ENCODE data around the gene GRAMD1B.

GRAMD1B gene

GRCh38 chr11:123590296-123590912, 160.3 kb downstream of the GRAMD1B start:
- H3K4me3 ChIP-seq (ENCODE audit: low read depth, low read length) = no peak overlapping the region
- H3K4me1 ChIP-seq (ENCODE audit: control insufficient read depth, insufficient read depth, low read length) = no peaks in the 10 kb centered on the region; the same call in 1 of the 2 replicates
- peaks cover 17% of the 10 kb centered on the region; the same call in 1 of the 2 replicates for H3K36me3 ChIP-seq (ENCODE audit: control insufficient read depth, insufficient read depth, low read length)
- no peaks in the 10 kb centered on the region for H3K27me3 ChIP-seq (ENCODE audit: control insufficient read depth, insufficient read depth, low read length)
- H3K9me3 ChIP-seq (ENCODE audit: control insufficient read depth, insufficient read depth, low read length) = no peaks in the 10 kb centered on the region
- no peak overlapping the region for H3K27ac ChIP-seq (ENCODE audit: low read depth, low read length)
- no peak overlapping the region for H3K9ac ChIP-seq (ENCODE audit: low read depth, low read length)

- H3K4me1 ChIP-seq (ENCODE audit: control insufficient read depth, insufficient read depth, low read length) = no peaks in the 10 kb centered on the region
- peaks cover 15% of the 10 kb centered on the region; the same call in 1 of the 2 replicates for H3K36me3 ChIP-seq (ENCODE audit: control insufficient read depth, insufficient read depth, low read length)
- H3K27me3 ChIP-seq (ENCODE audit: control insufficient read depth, insufficient read depth, low read length) = no peaks in the 10 kb centered on the region
- H3K9ac ChIP-seq (ENCODE audit: low read depth, low read length) = no peak overlapping the region
- no peak overlapping the region for H3K27ac ChIP-seq (ENCODE audit: low read depth, low read length)
- no peaks in the 10 kb centered on the region for H3K9me3 ChIP-seq (ENCODE audit: control insufficient read depth, insufficient read depth, low read length)
- no peak overlapping the region for H3K4me3 ChIP-seq (ENCODE audit: low read depth, low read length)
These were observed 163.5 kb downstream of the GRAMD1B start for GRCh38 chr11:123593570-123593969.

DNA sequence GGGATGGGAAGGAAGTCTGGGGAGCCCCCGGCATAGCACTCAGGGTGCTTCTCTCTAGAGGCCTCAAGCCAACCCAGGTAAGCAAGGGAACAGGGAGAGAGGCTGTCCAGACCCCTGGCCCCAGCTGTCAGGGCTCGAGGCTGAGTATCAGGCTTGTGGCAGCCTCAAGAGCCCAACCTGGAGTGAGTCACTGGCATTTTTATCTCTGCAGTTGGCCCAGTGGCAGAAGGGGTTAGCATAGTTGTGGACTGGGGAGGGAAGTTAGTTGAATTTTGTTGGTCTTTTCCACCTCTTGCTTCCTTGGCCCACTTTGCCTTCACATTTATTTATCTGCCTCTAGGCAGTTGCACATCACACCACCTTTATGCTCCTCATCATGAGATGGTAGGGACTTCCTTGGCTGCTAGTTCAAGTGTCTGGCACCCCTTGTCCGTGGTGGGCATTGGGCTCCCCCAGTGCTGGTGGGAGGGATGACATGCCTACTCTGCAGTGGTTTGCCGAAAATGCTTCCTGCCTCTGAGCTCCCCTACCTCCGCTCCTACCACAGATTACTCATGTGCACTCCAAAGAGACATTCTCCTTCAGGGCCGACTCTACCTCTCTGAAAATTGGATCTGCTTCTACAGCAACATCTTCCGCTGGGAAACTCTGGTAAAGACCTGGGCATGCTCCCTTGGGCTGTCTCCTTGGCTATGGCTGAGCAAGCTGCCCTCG, 164.3 kb downstream of the GRAMD1B start:
- H3K27me3 ChIP-seq (ENCODE audit: control insufficient read depth, insufficient read depth, low read length) = no peaks in the 10 kb centered on the region
- peaks cover 17% of the 10 kb centered on the region; the same call in 1 of the 2 replicates for H3K36me3 ChIP-seq (ENCODE audit: control insufficient read depth, insufficient read depth, low read length)
- H3K4me1 ChIP-seq (ENCODE audit: control insufficient read depth, insufficient read depth, low read length) = no peaks in the 10 kb centered on the region
- H3K27ac ChIP-seq (ENCODE audit: low read depth, low read length) = no peak overlapping the region
- H3K9me3 ChIP-seq (ENCODE audit: control insufficient read depth, insufficient read depth, low read length) = no peaks in the 10 kb centered on the region
- no peak overlapping the region for H3K9ac ChIP-seq (ENCODE audit: low read depth, low read length)
- H3K4me3 ChIP-seq (ENCODE audit: low read depth, low read length) = no peak overlapping the region

GRCh38 chr11:123594921-123595320, 164.9 kb downstream of the GRAMD1B start:
- peaks cover 17% of the 10 kb centered on the region; the same call in 1 of the 2 replicates for H3K36me3 ChIP-seq (ENCODE audit: control insufficient read depth, insufficient read depth, low read length)
- no peaks in the 10 kb centered on the region for H3K9me3 ChIP-seq (ENCODE audit: control insufficient read depth, insufficient read depth, low read length)
- H3K9ac ChIP-seq (ENCODE audit: low read depth, low read length) = no peak overlapping the region
- H3K4me3 ChIP-seq (ENCODE audit: low read depth, low read length) = no peak overlapping the region
- no peaks in the 10 kb centered on the region for H3K27me3 ChIP-seq (ENCODE audit: control insufficient read depth, insufficient read depth, low read length)
- no peaks in the 10 kb centered on the region for H3K4me1 ChIP-seq (ENCODE audit: control insufficient read depth, insufficient read depth, low read length)
- no peak overlapping the region for H3K27ac ChIP-seq (ENCODE audit: low read depth, low read length)

GRCh38 chr11:123597859-123598258, 167.8 kb downstream of the GRAMD1B start:
- Histone ChIP-seq H3K27me3 (ENCODE audit: control insufficient read depth, insufficient read depth, low read length) (no peaks in the 10 kb centered on the region), H3K36me3 (ENCODE audit: control insufficient read depth, insufficient read depth, low read length) (peaks cover 28% of the 10 kb centered on the region; the same call in 1 of the 2 replicates), H3K4me3 (ENCODE audit: low read depth, low read length) (no peak overlapping the region), H3K9ac (ENCODE audit: low read depth, low read length) (no peak overlapping the region), H3K27ac (ENCODE audit: low read depth, low read length) (no peak overlapping the region), H3K9me3 (ENCODE audit: control insufficient read depth, insufficient read depth, low read length) (no peaks in the 10 kb centered on the region), H3K4me1 (ENCODE audit: control insufficient read depth, insufficient read depth, low read length) (no peaks in the 10 kb centered on the region)

GRCh38 chr11:123601136-123601535, 171.1 kb downstream of the GRAMD1B start:
- Histone ChIP-seq H3K9me3 (ENCODE audit: control insufficient read depth, insufficient read depth, low read length) (no peaks in the 10 kb centered on the region), H3K4me3 (ENCODE audit: low read depth, low read length) (no peak overlapping the region), H3K9ac (ENCODE audit: low read depth, low read length) (no peak overlapping the region), H3K27ac (ENCODE audit: low read depth, low read length) (no peak overlapping the region), H3K36me3 (ENCODE audit: control insufficient read depth, insufficient read depth, low read length) (peaks cover 35% of the 10 kb centered on the region), H3K27me3 (ENCODE audit: control insufficient read depth, insufficient read depth, low read length) (no peaks in the 10 kb centered on the region), H3K4me1 (ENCODE audit: control insufficient read depth, insufficient read depth, low read length) (no peaks in the 10 kb centered on the region)

- no peaks in the 10 kb centered on the region for H3K27me3 ChIP-seq (ENCODE audit: control insufficient read depth, insufficient read depth, low read length)
- H3K27ac ChIP-seq (ENCODE audit: low read depth, low read length) = no peak overlapping the region
- no peaks in the 10 kb centered on the region for H3K4me1 ChIP-seq (ENCODE audit: control insufficient read depth, insufficient read depth, low read length)
- H3K36me3 ChIP-seq (ENCODE audit: control insufficient read depth, insufficient read depth, low read length) = peaks cover 41% of the 10 kb centered on the region
- H3K9me3 ChIP-seq (ENCODE audit: control insufficient read depth, insufficient read depth, low read length) = no peaks in the 10 kb centered on the region
- no peak overlapping the region for H3K9ac ChIP-seq (ENCODE audit: low read depth, low read length)
- no peak overlapping the region for H3K4me3 ChIP-seq (ENCODE audit: low read depth, low read length)
These were observed 171.7 kb downstream of the GRAMD1B start for GRCh38 chr11:123601743-123602142.

DNA sequence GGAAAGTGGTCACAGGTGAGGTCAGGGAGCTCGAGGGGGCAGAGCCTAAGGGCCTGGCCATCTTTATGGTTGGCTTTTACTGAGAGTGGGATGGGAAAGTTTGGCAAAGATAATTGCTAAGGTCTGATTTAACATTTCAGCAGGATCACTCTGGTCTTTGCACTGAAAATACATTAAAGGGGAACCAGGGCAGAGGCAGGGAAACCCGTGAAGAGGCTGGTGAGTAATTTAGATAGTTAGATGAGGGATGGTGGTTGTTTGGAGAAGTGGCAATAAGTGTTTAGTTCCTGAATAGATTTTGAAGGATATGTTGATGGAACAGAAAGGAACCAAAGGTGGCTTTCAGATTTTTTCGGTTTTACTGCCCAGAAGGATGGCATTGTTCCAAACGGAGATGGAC, 173.6 kb downstream of the GRAMD1B start:
- H3K4me3 ChIP-seq (ENCODE audit: low read depth, low read length) = no peak overlapping the region
- no peaks in the 10 kb centered on the region for H3K9me3 ChIP-seq (ENCODE audit: control insufficient read depth, insufficient read depth, low read length)
- H3K36me3 ChIP-seq (ENCODE audit: control insufficient read depth, insufficient read depth, low read length) = peaks cover 54% of the 10 kb centered on the region
- H3K27me3 ChIP-seq (ENCODE audit: control insufficient read depth, insufficient read depth, low read length) = no peaks in the 10 kb centered on the region
- H3K27ac ChIP-seq (ENCODE audit: low read depth, low read length) = no peak overlapping the region
- H3K9ac ChIP-seq (ENCODE audit: low read depth, low read length) = no peak overlapping the region
- H3K4me1 ChIP-seq (ENCODE audit: control insufficient read depth, insufficient read depth, low read length) = no peaks in the 10 kb centered on the region

GRCh38 chr11:123607781-123608180, 177.7 kb downstream of the GRAMD1B start:
- H3K4me3 ChIP-seq (ENCODE audit: low read depth, low read length) = no peak overlapping the region
- H3K27ac ChIP-seq (ENCODE audit: low read depth, low read length) = no peak overlapping the region
- H3K36me3 ChIP-seq (ENCODE audit: control insufficient read depth, insufficient read depth, low read length) = peaks cover 51% of the 10 kb centered on the region
- no peaks in the 10 kb centered on the region for H3K27me3 ChIP-seq (ENCODE audit: control insufficient read depth, insufficient read depth, low read length)
- no peak overlapping the region for H3K9ac ChIP-seq (ENCODE audit: low read depth, low read length)
- H3K4me1 ChIP-seq (ENCODE audit: control insufficient read depth, insufficient read depth, low read length) = no peaks in the 10 kb centered on the region
- H3K9me3 ChIP-seq (ENCODE audit: control insufficient read depth, insufficient read depth, low read length) = no peaks in the 10 kb centered on the region

DNA sequence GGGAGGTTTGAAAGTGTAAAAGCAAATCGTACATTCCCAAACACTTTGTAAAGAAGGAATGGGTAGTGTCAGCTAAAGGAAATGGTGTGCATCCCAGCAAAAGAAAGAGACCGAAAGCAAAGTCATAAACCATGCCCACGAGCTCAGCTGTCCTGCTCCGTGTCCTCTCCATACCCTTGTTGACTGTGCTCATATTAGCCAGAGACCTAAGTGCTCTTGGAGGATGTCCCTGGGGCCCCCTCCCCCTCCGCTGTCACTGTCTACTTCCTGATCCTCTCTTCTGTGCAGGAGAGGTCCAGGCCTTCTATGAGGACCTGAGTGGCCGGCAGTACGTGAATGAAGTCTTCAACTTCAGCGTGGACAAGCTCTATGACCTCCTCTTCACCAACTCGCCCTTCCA, 178.3 kb downstream of the GRAMD1B start:
- H3K9me3 ChIP-seq (ENCODE audit: control insufficient read depth, insufficient read depth, low read length) = no peaks in the 10 kb centered on the region
- peaks cover 57% of the 10 kb centered on the region for H3K36me3 ChIP-seq (ENCODE audit: control insufficient read depth, insufficient read depth, low read length)
- H3K9ac ChIP-seq (ENCODE audit: low read depth, low read length) = no peak overlapping the region
- H3K4me3 ChIP-seq (ENCODE audit: low read depth, low read length) = no peak overlapping the region
- no peaks in the 10 kb centered on the region for H3K27me3 ChIP-seq (ENCODE audit: control insufficient read depth, insufficient read depth, low read length)
- H3K27ac ChIP-seq (ENCODE audit: low read depth, low read length) = no peak overlapping the region
- no peaks in the 10 kb centered on the region for H3K4me1 ChIP-seq (ENCODE audit: control insufficient read depth, insufficient read depth, low read length)

- Histone ChIP-seq H3K9ac (ENCODE audit: low read depth, low read length) (no peak overlapping the region), H3K27me3 (ENCODE audit: control insufficient read depth, insufficient read depth, low read length) (no peaks in the 10 kb centered on the region), H3K4me1 (ENCODE audit: control insufficient read depth, insufficient read depth, low read length) (no peaks in the 10 kb centered on the region), H3K4me3 (ENCODE audit: low read depth, low read length) (no peak overlapping the region), H3K27ac (ENCODE audit: low read depth, low read length) (no peak overlapping the region), H3K36me3 (ENCODE audit: control insufficient read depth, insufficient read depth, low read length) (peaks cover 63% of the 10 kb centered on the region), H3K9me3 (ENCODE audit: control insufficient read depth, insufficient read depth, low read length) (no peaks in the 10 kb centered on the region)
These were observed 178.9 kb downstream of the GRAMD1B start for GRCh38 chr11:123608945-123609344.

Data from HUES48 (cell line).